ENCODE results near the gene LYZL1.

DNA sequence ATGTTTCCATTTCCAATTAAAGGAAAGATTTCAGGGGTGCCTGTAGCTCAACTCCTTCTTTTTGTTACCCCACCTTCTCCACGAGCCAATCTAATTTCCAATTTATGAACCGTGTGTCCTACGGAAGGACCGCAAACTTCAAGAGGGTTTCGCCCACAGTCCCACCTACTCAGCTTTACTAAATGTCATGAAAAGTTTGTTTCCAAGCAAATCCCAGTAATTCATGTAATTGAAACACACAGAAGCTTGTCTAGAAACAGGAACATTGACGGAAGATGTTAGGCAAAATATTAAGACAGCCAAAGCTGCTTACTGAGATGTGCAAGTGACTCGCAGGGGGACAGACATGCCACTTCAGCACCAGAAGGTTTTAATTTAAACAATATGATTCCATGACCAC is 32.9 kb upstream of the LYZL1 start:
- TF ChIP-seq CTCF (IDR thresholded peaks at IDR 0.05): no peak
- no peak for TF ChIP-seq POLR2A (IDR thresholded peaks at IDR 0.05)
- TF ChIP-seq POLR2AphosphoS5 (IDR thresholded peaks at IDR 0.05; ENCODE audit: insufficient read depth in 1 of 2, low read depth in 1 of 2): no peak
